DOHH2 (cell line): ENCODE measurements around the gene LBX1.
"Not testable (repeated sequence)": the region's sequence is repeated elsewhere in the genome, so short reads cannot be mapped to it uniquely, and the experiment has no call there.

ENCODE experiments used
- H3F3A ChIP-seq: fragments of 200-600 bp; sonication (generic), shearing (Covaris generic); 2 replicates; pipeline ENCODE4 v1.6.0; 2016; ENCODE audit warnings: antibody characterized with exemption, mild to moderate bottlenecking; ENCODE audit not compliant: control insufficient read depth, insufficient read depth
- H3K27ac ChIP-seq: fragments of 200-600 bp; sonication (generic); 2 replicates; pipeline ENCODE4 v1.5.1; 2014; ENCODE audit warnings: low read depth, mild to moderate bottlenecking, low read length, moderate library complexity
- H3K27me3 ChIP-seq: fragments of 200-600 bp; sonication (generic); 2 replicates; pipeline ENCODE4 v1.6.1; 2014; ENCODE audit warnings: mild to moderate bottlenecking, low read length, mixed read lengths; ENCODE audit not compliant: control insufficient read depth
- H3K36me3 ChIP-seq: fragments of 200-600 bp; sonication (generic); 2 replicates; pipeline ENCODE4 v1.6.1; 2014; ENCODE audit warnings: mild to moderate bottlenecking, low read length, moderate library complexity, mixed read lengths; ENCODE audit not compliant: control insufficient read depth
- H3K4me1 ChIP-seq: fragments of 200-600 bp; sonication (generic); 2 replicates; pipeline ENCODE4 v1.6.1; 2014; ENCODE audit warnings: mild to moderate bottlenecking, low read length, mixed read lengths; ENCODE audit not compliant: control insufficient read depth
- H3K4me2 ChIP-seq: fragments of 200-600 bp; sonication (generic); 2 replicates; pipeline ENCODE4 v1.6.0; 2014; ENCODE audit warnings: mild to moderate bottlenecking, low read length, moderate library complexity
- H3K4me3 ChIP-seq: fragments of 200-600 bp; sonication (generic); 2 replicates; pipeline ENCODE4 v1.5.1; 2014; ENCODE audit warnings: mild to moderate bottlenecking, low read length, mixed read lengths
- H3K79me2 ChIP-seq: fragments of 200-600 bp; sonication (generic); 2 replicates; pipeline ENCODE4 v1.6.1; 2014; ENCODE audit warnings: mild to moderate bottlenecking, low read length, mixed read lengths; ENCODE audit not compliant: control insufficient read depth
- H3K9me2 ChIP-seq: fragments of 200-600 bp; sonication (generic); replicated peaks from 2 replicates; pipeline ENCODE4 v1.6.1; 2014; ENCODE audit warnings: mild to moderate bottlenecking, low read length, mixed read lengths; ENCODE audit not compliant: control insufficient read depth
- H3K9me3 ChIP-seq: fragments of 200-600 bp; sonication (generic); 2 replicates; pipeline ENCODE4 v1.6.1; 2014; ENCODE audit warnings: antibody characterized with exemption, low read length, mixed read lengths; ENCODE audit not compliant: control insufficient read depth, insufficient read depth
- H4K20me1 ChIP-seq: fragments of 200-600 bp; sonication (generic); 2 replicates; pipeline ENCODE4 v1.6.0; 2014; ENCODE audit warnings: low read depth, mild to moderate bottlenecking, antibody characterized with exemption, low read length, moderate library complexity; ENCODE audit not compliant: control insufficient read depth, insufficient read depth
- EZH2phosphoT487 ChIP-seq: fragments of 200-600 bp; sonication (generic); IDR thresholded peaks from 2 replicates; pipeline ENCODE4 v1.6.1; 2017; ENCODE audit warnings: borderline replicate concordance, mild to moderate bottlenecking, antibody characterized with exemption, low read length, moderate library complexity, mixed read lengths
- TF ChIP-seq, protein P1 (sequence below): fragments of 200-600 bp; sonication (generic); IDR thresholded peaks from one replicate; pipeline ENCODE4 v1.5.1; 2014; ENCODE audit warnings: antibody characterized with exemption, mild to moderate bottlenecking, low read depth, low read length; ENCODE audit not compliant: poor library complexity, severe bottlenecking

Gene LBX1

DNA sequence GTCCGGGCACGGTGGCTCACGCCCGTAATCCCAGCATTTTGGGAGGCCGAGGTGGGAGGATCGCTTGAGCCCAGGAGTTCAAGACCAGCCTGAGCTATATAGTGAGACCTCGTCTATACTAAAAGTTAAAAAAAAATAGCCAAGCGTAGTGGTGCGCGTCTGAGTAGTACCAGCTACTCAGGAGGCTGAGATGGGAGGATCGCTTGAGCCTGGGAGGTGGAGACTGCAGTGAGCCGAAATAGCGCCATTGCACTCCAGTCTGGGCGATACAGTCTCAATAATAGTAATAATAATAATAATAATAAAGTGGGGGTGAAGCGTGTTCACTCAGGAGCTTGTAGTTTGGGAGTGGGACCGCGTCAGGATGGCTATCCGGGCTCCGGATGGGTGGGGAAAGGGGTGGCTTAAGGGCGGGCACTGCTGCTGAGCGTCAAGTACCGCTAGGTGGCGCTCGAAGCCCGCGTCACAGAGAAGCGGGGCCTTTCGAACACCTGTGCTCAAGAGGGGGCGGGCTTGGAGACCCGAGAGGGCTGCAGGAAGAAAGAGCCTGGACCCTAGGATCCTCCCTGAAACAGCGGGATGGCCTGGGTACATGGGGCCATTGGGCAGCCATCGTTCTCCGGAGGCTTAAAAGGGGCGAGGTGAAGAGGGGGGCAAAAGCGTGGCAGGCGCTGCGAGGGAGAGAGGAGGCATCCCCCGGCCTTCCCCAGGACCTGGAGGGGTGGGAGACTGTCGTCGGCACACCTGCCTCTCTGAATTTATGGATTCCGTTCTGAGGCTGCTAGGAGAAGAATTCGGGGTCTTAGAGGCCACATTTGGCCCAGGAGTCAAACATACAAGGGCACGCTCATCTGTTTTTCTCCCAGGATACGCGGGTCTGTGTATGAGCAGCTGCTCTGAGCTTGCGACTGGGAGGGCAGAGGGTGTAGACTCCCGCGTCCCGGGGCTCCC is 14.5 kb downstream of the LBX1 start:
- no peaks in the 10 kb centered on the region for H3K79me2 ChIP-seq
- no peaks in the 10 kb centered on the region for H3K36me3 ChIP-seq
- no peak for TF ChIP-seq EZH2phosphoT487
- TF ChIP-seq, protein P1, sequence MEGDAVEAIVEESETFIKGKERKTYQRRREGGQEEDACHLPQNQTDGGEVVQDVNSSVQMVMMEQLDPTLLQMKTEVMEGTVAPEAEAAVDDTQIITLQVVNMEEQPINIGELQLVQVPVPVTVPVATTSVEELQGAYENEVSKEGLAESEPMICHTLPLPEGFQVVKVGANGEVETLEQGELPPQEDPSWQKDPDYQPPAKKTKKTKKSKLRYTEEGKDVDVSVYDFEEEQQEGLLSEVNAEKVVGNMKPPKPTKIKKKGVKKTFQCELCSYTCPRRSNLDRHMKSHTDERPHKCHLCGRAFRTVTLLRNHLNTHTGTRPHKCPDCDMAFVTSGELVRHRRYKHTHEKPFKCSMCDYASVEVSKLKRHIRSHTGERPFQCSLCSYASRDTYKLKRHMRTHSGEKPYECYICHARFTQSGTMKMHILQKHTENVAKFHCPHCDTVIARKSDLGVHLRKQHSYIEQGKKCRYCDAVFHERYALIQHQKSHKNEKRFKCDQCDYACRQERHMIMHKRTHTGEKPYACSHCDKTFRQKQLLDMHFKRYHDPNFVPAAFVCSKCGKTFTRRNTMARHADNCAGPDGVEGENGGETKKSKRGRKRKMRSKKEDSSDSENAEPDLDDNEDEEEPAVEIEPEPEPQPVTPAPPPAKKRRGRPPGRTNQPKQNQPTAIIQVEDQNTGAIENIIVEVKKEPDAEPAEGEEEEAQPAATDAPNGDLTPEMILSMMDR = peak; percentile 89
- no peaks in the 10 kb centered on the region for H3F3A ChIP-seq
- no peak overlapping the region for H3K27ac ChIP-seq
- H3K9me3 ChIP-seq = no peaks in the 10 kb centered on the region
- H4K20me1 ChIP-seq = no peaks in the 10 kb centered on the region
- H3K9me2 ChIP-seq = no peaks in the 10 kb centered on the region
- peaks cover 72% of the 10 kb centered on the region for H3K27me3 ChIP-seq
- peaks cover 11% of the 10 kb centered on the region for H3K4me1 ChIP-seq
- H3K4me2 ChIP-seq = peak overlapping the region; percentile 93
- no peak overlapping the region; the same call in 1 of the 2 replicates for H3K4me3 ChIP-seq

DNA sequence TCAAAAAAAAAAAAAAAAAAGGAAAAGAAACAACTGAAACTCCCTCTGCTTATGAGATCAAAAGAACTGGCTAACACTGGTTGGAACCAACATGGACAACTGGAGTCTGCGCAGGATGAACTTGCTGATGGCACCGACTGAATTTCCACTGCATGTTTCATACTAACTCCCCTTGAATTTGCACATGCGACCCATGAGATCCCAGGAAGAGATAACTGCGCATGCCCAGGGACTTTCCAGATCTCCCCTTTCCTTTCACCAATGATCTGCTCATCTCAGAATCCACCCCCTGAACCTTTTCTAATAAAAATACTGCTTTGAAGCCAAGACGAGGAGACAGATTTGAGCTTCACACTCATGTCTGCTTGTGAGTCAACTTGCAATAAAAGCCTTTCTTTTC is 20.7 kb downstream of the LBX1 start:
- Histone ChIP-seq H3K4me1 (no peaks in the 10 kb centered on the region), H3K27ac (no peak overlapping the region), H3F3A (no peaks in the 10 kb centered on the region), H3K9me2 (no peaks in the 10 kb centered on the region), H3K4me3 (no peak overlapping the region), H3K79me2 (no peaks in the 10 kb centered on the region), H3K4me2 (no peak overlapping the region), H3K9me3 (no peaks in the 10 kb centered on the region), H4K20me1 (no peaks in the 10 kb centered on the region), H3K36me3 (no peaks in the 10 kb centered on the region), H3K27me3 (peaks cover 29% of the 10 kb centered on the region)
- TF ChIP-seq, protein P1 = no peak
- TF ChIP-seq EZH2phosphoT487 = no peak

DNA sequence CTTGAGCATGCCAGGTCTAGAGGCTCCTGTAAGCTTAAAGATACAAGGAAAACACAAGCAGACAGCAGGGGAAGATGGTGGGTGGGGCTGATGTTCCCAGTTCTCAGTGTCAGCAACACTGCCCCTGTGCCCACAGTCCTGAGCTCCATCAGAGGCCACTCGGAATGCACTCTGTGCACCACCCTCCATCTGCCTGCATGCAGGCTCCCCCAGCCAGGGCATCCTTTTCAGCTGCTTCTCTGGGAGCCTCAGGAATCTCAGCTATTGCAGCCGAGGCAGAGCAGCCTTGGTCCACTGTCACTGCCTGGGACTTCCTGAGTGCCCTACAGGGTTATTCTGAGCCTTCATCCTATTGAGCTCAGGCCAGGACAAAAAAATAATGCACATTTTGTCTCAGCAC is 22.2 kb downstream of the LBX1 start:
- H3F3A ChIP-seq = no peaks in the 10 kb centered on the region

DNA sequence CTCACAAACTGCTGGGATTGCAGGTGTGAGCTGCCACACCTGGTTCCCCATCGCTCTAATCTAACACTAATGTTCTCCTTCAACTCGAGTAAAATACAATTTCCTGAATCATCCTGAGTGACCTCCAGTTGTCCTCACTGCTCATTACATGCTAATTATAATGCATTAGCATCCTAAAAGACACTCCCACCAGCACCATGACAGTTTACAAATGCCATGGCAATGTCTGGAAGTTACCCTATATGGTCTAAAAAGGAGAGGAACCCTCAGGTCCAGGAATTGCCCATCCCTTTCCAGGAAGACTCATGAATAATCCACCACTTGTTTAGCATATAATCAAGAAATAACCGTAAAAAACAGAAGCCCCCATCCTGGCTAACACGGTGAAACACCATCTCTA is 26.6 kb downstream of the LBX1 start:
- not testable (repeated sequence) for H3F3A ChIP-seq, H3K9me2 ChIP-seq, H3K4me1 ChIP-seq, H3K79me2 ChIP-seq, H4K20me1 ChIP-seq, H3K9me3 ChIP-seq, H3K36me3 ChIP-seq, H3K27ac ChIP-seq, H3K4me2 ChIP-seq, H3K27me3 ChIP-seq, H3K4me3 ChIP-seq

More for the DNA sequence above, 22.2 kb downstream of the LBX1 start:
- TF ChIP-seq EZH2phosphoT487 = no peak
- TF ChIP-seq, protein P1 = no peak
- no peaks in the 10 kb centered on the region for H3K79me2 ChIP-seq
- no peaks in the 10 kb centered on the region for H3K36me3 ChIP-seq
- peaks cover 26% of the 10 kb centered on the region for H3K27me3 ChIP-seq
- no peak overlapping the region for H3K4me3 ChIP-seq
- no peak overlapping the region for H3K27ac ChIP-seq
- no peaks in the 10 kb centered on the region for H3K9me2 ChIP-seq
- H3K4me1 ChIP-seq = no peaks in the 10 kb centered on the region
- no peak overlapping the region for H3K4me2 ChIP-seq
- H3K9me3 ChIP-seq = no peaks in the 10 kb centered on the region
- H4K20me1 ChIP-seq = no peaks in the 10 kb centered on the region

DNA sequence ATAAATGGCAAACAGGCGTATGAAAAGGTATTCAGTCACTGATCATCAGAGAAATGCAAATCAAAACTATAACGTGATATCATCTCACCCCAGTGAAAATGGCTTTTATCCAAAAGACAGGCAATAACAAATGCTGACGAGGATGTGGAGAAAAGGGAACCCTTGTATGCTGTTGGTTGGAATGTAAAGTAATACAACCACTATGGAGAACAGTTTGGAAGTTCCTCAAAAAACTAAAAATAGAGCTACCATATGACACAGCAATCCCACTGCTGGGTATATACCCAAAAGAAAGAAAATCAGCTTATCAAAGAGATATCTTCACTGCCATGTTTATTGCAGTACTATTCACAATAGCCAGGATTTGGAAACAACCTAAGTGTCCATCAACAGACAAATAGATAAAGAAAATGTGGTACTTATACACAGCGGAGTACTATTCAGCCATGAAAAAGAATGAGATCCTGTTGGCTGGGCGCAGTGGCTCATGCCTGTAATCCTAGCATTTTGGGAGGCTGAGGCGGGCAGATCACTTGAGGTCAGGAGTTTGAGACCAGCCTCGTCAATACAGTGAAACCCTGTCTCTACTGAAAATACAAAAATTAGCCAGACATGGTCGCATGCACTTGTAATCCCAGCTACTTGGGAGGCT is 30.8 kb downstream of the LBX1 start:
- not testable (repeated sequence) for H3K36me3 ChIP-seq, H3F3A ChIP-seq, H3K9me2 ChIP-seq, H3K4me1 ChIP-seq, H3K9me3 ChIP-seq, H4K20me1 ChIP-seq, H3K4me3 ChIP-seq, H3K79me2 ChIP-seq, H3K4me2 ChIP-seq, H3K27ac ChIP-seq
- H3K27me3 ChIP-seq = peaks cover 14% of the 10 kb centered on the region; the same call in 1 of the 2 replicates
